ENCODE data around the gene TMEM14C.

The TMEM14C gene

DNA sequence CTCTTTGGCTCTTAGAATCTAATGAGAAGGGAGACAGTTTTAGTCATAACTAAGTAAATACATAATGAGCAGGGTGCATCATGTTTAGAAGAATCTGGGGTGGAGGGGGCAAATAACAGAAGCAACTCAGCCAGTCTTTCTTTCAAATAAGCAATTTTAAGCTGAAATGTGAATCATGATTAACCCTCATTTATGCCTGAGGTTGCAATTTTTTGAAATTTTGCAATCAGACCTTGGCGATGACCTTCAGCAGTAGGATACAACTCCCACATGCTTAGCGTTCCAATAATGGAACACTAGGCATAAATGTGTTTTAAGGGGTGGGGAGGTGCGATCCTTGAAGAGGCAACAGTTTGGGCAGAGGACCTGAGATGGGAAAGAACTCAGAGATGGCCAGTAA is 55.4 kb downstream of the TMEM14C start:
- H2AFZ ChIP-seq (ENCODE audit: low read length): no peak overlapping the region
- H3K9me2 ChIP-seq (replicated peaks; ENCODE audit: low read depth, low read length): no peaks in the 10 kb centered on the region
- H3K27me3 ChIP-seq (ENCODE audit: insufficient read depth, low read length, poor library complexity, severe bottlenecking): no peaks in the 10 kb centered on the region
- H3F3A ChIP-seq (ENCODE audit: low read depth): no peaks in the 10 kb centered on the region
- no peak for TF ChIP-seq EZH2phosphoT487 (IDR thresholded peaks at IDR 0.05; ENCODE audit: borderline replicate concordance)
- TF ChIP-seq, protein P1, sequence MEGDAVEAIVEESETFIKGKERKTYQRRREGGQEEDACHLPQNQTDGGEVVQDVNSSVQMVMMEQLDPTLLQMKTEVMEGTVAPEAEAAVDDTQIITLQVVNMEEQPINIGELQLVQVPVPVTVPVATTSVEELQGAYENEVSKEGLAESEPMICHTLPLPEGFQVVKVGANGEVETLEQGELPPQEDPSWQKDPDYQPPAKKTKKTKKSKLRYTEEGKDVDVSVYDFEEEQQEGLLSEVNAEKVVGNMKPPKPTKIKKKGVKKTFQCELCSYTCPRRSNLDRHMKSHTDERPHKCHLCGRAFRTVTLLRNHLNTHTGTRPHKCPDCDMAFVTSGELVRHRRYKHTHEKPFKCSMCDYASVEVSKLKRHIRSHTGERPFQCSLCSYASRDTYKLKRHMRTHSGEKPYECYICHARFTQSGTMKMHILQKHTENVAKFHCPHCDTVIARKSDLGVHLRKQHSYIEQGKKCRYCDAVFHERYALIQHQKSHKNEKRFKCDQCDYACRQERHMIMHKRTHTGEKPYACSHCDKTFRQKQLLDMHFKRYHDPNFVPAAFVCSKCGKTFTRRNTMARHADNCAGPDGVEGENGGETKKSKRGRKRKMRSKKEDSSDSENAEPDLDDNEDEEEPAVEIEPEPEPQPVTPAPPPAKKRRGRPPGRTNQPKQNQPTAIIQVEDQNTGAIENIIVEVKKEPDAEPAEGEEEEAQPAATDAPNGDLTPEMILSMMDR (conservative IDR thresholded peaks at IDR 0.05; ENCODE audit: low read length): no peak
- no peaks in the 10 kb centered on the region for H3K4me1 ChIP-seq (ENCODE audit: insufficient read depth, low read length, poor library complexity, severe bottlenecking)
- no peaks in the 10 kb centered on the region for H3K9me3 ChIP-seq (ENCODE audit: insufficient read depth, low read depth, low read length)
- H3K4me3 ChIP-seq (ENCODE audit: low read length, poor library complexity, severe bottlenecking): no peak overlapping the region
- H4K20me1 ChIP-seq (ENCODE audit: insufficient read depth, low read length, poor library complexity, severe bottlenecking): no peaks in the 10 kb centered on the region
- H3K79me2 ChIP-seq (ENCODE audit: insufficient read depth, low read length): no peaks in the 10 kb centered on the region
- H3K4me2 ChIP-seq (ENCODE audit: low read depth, low read length, poor library complexity, severe bottlenecking): no peak overlapping the region
- peaks cover 9% of the 10 kb centered on the region; the same call in 1 of the 2 replicates for H3K36me3 ChIP-seq (ENCODE audit: insufficient read depth, low read length)
- H3K9ac ChIP-seq (ENCODE audit: low read depth, low read length, poor library complexity, severe bottlenecking): no peak overlapping the region

DNA sequence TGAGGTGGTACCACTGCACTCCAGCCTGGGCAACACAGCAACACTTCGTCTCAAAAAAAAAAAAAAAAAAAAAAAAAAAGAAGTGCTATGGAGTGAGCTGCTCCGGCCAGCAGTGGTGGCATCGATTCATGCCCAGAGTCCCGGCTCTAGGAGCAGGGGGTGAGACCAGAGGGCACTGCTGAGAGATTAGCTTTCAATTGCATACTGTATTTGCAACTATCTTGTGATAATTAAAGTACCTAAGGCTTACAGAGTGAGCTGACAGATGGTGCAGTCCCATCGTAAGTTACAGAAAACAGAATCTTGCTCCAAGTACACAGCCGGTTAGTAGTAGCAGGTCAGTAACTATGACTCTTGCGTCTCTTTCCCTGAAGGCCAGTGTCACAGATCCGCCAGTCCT is 56.2 kb downstream of the TMEM14C start:
- no peak for TF ChIP-seq EZH2phosphoT487 (IDR thresholded peaks at IDR 0.05; ENCODE audit: borderline replicate concordance)
- TF ChIP-seq, protein P1 (conservative IDR thresholded peaks at IDR 0.05; ENCODE audit: low read length): no peak
- Histone ChIP-seq H3K9me3 (ENCODE audit: insufficient read depth, low read depth, low read length) (no peaks in the 10 kb centered on the region), H3K79me2 (ENCODE audit: insufficient read depth, low read length) (no peaks in the 10 kb centered on the region), H4K20me1 (ENCODE audit: insufficient read depth, low read length, poor library complexity, severe bottlenecking) (no peaks in the 10 kb centered on the region), H3K9me2 (replicated peaks; ENCODE audit: low read depth, low read length) (no peaks in the 10 kb centered on the region), H2AFZ (ENCODE audit: low read length) (no peak overlapping the region), H3K4me2 (ENCODE audit: low read depth, low read length, poor library complexity, severe bottlenecking) (no peak overlapping the region), H3K9ac (ENCODE audit: low read depth, low read length, poor library complexity, severe bottlenecking) (no peak overlapping the region), H3K4me3 (ENCODE audit: low read length, poor library complexity, severe bottlenecking) (no peak overlapping the region), H3F3A (ENCODE audit: low read depth) (no peaks in the 10 kb centered on the region), H3K27me3 (ENCODE audit: insufficient read depth, low read length, poor library complexity, severe bottlenecking) (no peaks in the 10 kb centered on the region), H3K36me3 (ENCODE audit: insufficient read depth, low read length) (peaks cover 9% of the 10 kb centered on the region; the same call in 1 of the 2 replicates), H3K4me1 (ENCODE audit: insufficient read depth, low read length, poor library complexity, severe bottlenecking) (no peaks in the 10 kb centered on the region)

Data from Loucy (cell line).